GM21737 (cell line): ENCODE measurements around the gene CST9L.

Source experiments
- ATAC-seq: cut with Tn5 transposase; IDR thresholded peaks from one replicate; pipeline ENCODE4 v1.9.1; 2021; ENCODE audit warnings: mild to moderate bottlenecking, moderate library complexity; ENCODE audit not compliant: unreplicated experiment

CST9L gene, protein sequence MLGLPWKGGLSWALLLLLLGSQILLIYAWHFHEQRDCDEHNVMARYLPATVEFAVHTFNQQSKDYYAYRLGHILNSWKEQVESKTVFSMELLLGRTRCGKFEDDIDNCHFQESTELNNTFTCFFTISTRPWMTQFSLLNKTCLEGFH

GRCh38 chr20:23568320-23568970, at the start of gene CST9L:
TSS of gene CST9L (minus strand) at chr20:23568484. CDS start at chr20:23568450, 34 bp downstream.
- ATAC-seq: no peak

- no peak for ATAC-seq
Measured at GRCh38 chr20:23614163-23614562, 45.9 kb upstream of the CST9L start.

DNA sequence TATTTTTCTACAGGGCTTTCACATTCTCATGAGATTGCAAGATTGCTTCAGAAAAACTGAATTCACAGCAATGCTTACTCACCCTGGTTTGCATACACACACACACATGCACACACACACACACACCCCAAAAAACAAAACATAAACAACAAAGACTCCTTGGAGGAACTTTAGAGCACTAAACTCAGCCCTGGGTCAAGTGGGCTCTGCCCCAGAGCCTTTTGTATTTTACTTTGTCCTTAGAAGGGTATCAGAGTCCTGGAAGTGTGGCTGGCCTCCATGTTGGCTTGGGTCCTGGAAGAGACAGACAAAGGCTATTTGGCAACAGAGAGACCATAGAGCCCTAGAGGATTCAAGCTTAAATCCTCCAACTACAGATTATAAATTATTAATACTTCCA, 45.4 kb upstream of the CST9L start:
- no peak for ATAC-seq

DNA sequence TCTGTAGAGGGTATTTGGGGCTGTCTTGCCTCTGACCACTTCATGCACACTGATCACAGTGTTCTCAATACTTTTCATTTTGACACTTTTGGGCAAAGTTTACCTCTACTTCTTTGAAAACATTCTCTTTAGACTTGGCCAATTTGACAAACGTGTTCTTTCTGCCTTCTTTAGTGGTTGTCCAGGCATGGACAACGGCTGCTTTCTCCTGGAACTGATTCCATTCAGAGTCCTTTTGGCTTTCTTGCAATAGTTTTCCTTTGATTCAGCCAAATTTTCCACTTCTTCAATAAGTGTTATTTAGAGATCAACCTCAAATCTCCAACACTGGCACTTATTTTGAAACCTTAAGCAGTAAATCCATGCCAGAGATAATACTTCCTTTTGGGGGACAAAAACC, 44.1 kb upstream of the CST9L start:
- no peak for ATAC-seq

DNA sequence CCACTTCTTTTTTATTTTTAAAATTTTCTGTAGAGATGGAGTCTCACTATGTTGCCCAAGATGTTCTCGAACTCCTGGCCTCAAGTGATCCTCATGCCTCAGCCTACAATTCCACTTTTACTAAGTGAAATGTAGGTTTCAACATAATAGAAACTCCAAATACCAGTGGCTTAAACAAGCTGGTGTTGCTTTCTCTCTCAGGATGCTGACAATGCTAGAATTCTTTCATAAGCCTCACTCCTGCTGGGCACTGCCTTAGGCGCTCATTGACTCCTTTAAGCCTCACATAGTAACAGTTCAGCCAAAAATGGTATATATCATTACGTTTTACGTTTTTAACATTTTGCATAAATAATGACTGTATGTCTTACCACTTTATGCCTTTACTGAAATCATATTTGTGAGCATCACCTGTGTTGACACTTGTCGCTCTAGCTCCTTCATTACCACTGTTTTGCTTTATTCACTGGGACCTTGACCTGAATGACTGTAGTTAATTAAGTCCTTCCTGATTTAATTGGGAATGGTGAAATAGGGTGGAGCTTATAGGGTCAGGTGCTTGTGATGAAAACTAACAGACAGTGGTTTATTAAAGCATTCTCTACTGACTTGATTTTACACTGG, 41.3 kb upstream of the CST9L start:
- no peak for ATAC-seq

- ATAC-seq: no peak
Measured at GRCh38 chr20:23608251-23608846, 40.1 kb upstream of the CST9L start.

DNA sequence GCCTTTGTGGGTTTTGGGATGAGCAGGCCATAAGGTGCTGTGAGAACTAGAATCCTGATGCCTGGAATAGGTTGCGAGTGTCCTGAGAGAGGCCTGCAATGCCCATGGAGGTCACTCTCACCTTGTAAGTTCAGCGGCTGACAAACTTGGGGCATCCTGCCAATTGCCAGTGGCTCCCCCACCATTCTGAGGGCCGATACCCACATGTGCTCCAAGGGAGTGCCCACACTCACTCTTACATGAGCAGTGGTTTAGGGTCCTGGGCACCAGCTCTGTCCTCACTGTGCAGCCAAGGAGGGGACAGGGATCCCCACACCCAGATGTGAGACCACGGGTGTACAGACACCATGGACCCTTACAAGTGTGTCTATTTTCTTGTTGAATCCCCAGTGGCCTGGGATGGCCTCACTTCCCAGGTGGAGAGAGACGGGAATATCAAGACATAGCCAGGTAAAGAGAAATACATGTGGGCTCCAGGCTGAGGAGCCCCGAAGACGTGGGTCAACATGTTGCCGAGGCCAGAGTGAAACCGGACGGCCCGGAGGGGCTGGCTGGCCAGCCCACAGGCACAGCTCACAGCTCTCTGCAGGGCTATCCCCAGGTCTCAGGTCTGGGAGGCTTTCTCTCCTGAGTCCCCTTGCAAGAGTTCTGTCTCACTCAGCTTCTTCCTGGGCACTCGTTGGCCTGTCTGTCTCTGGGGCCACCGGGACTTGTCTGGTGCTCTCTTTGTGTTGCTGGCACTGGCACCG, 39.4 kb upstream of the CST9L start:
- ATAC-seq: no peak

DNA sequence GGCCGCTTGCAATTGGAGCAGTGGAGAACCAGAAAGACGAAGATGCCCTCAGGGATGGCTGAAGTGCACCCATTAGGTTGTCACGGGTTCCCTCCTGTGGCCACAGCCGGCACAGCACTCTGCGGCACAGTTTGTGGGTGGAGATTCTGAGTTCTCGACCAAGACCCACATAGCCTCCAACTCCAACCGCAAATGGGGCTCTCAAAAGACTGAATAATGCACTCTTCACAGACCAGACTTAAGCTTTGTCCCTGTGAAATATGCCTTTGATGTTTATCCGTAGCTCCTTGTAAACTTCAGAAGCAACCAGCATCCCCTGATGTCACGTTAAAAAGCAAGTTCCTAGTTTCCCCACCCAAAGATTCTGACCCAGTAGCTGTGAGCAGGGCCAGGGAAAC, 38.4 kb upstream of the CST9L start:
- peak; percentile 65 for ATAC-seq

- no peak for ATAC-seq
Measured at GRCh38 chr20:23605867-23606651, 37.8 kb upstream of the CST9L start, which contains the start of gene CST9. TSS of gene CST9 (minus strand) at chr20:23605917. CDS start at chr20:23605864, 53 bp downstream.

- no peak for ATAC-seq
Measured at GRCh38 chr20:23604306-23604705, 36.0 kb upstream of the CST9L start.

GRCh38 chr20:23603321-23603720, 35.0 kb upstream of the CST9L start:
- no peak for ATAC-seq

GRCh38 chr20:23602699-23603098, 34.4 kb upstream of the CST9L start:
- no peak for ATAC-seq

- no peak for ATAC-seq
Measured at GRCh38 chr20:23602241-23602640, 34.0 kb upstream of the CST9L start.

- no peak for ATAC-seq
Measured at GRCh38 chr20:23601715-23602114, 33.4 kb upstream of the CST9L start.

DNA sequence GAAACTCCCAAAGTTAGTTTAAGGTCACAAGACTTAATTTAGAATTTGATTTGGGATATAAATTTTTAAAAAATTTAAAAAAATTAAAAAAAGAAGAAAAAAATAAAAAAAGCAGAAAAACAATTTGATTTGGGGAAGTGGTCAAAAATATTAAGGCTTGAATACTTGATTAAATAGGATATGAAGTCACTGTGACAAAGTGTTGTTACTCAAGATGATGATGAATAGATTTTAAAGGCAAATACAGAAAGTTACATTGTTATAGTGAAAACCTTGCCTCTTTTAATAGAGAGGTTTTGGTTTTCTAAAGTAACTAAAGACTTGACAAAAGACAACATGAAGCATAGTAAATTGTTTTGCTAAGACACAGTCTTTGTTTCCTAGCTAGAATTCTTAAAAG, 30.2 kb upstream of the CST9L start:
- no peak for ATAC-seq

GRCh38 chr20:23596579-23597250, 28.4 kb upstream of the CST9L start:
- no peak for ATAC-seq

DNA sequence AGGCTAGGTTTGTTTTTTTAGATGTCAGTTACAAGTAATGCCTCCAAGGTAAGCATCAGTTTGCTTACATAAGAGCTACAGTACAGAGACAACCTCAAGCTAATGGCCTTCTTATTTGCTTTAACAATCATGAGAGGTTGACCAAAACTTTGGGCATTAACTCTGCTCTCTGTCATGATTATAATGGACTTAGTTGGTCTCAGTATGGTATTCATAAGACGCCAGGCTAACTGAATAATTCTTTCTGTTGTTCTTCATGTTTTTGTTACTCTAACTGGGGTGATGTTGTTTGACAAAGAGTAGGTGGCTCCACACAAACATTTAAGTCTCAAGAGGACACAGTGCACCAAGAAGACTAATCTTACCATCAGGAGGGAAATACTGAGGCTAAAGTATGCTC, 27.7 kb upstream of the CST9L start:
- ATAC-seq: no peak

GRCh38 chr20:23588434-23589403, 20.4 kb upstream of the CST9L start:
- ATAC-seq: no peak

DNA sequence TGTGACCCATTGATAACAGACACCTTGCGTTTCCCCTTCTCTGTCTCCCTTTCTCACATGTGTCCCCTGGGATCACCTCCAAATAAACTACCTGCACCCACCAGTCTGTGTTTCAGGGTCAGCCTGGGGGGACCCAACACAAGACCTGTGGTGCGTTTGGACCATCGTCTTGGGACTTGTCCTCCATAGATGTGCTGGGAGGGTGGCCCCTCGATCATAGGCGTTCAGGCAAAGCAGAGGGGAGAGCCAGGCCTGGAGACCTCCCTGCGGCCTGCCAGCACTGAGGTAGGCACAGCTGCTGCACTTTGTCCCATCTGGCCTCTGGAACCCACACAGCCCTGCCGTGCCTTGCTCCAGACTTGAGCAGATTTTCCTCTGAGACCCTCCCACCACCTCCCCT, 19.3 kb upstream of the CST9L start:
- ATAC-seq: no peak
